ENCODE data around the gene GJD4. TPM values are rescaled to one million over a fixed set of nuclear protein-coding genes. Genes with fewer than 3 reads are reported as not detected.

The GJD4 gene
- total and polyA plus RNA-seq, 2 donors (not counting 3 experiments of a cell fraction or from before 2014, with no cell fraction given), result not detected

DNA sequence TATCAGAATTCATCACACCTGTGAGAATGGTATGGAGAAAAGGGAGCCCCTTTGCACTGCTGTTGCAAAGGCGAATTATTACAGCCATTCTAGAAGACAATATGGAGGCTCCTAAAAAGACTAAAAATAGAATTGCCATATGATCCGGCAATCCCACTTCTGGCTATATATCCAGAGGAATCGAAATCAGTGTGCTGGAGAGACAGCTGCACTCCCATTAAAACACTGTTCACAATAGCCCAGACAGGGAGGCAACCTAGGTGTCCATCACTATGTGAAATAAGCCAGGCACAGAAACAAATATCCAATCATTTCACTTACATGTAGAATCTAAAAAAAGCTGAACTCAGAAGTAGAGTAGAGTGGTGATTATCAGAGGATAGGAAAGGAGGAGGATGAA, 26.0 kb upstream of the GJD4 start:
- ChIA-PET POLR2A (no interaction called here), CTCF (interaction anchor here (1.2 to 1.6 kb wide), 2 partner anchors 10 to 16 kb away, joined by 3 read pairs; no protein-coding TSS in a partner anchor)
- Histone ChIP-seq H4K20me1 (replicated peaks; ENCODE audit: control insufficient read depth, extremely low read depth, insufficient read depth, low read length) (no peaks in the 10 kb centered on the region), H3K27me3 (ENCODE audit: control insufficient read depth in 2 of 2, insufficient read depth in 2 of 2, low read length in 2 of 2) (no peaks in the 10 kb centered on the region), H3K79me2 (ENCODE audit: control insufficient read depth, insufficient read depth, low read length) (no peaks in the 10 kb centered on the region), H3K4me1 (ENCODE audit: control insufficient read depth, extremely low read depth, insufficient read depth, low read length) (peaks cover 28% of the 10 kb centered on the region), H3K36me3 (ENCODE audit: control insufficient read depth in 2 of 2, extremely low read depth in 1 of 2, insufficient read depth in 2 of 2, low read length in 2 of 2) (peaks cover 2 to 3% of the 10 kb centered on the region in 2 experiments), H2AFZ (ENCODE audit: low read depth, low read length) (no peak overlapping the region), H3K9me1 (replicated peaks; ENCODE audit: control insufficient read depth, extremely low read depth, insufficient read depth, low read length) (no peaks in the 10 kb centered on the region), H3K9me3 (replicated peaks; ENCODE audit: control insufficient read depth, insufficient read depth, low read length) (no peaks in the 10 kb centered on the region), H3K27ac (ENCODE audit: insufficient read depth, low read depth, low read length) (no peak overlapping the region), H3K4me2 (ENCODE audit: insufficient read depth, low read length) (no peak overlapping the region), H3K9ac (replicated peaks; ENCODE audit: extremely low read depth, insufficient read depth, low read length) (no peak overlapping the region), H3K4me3 (replicated peaks in 1 of 3; ENCODE audit: insufficient read depth in 1 of 3, low read depth in 1 of 3, low read length in 3 of 3) (no peak overlapping the region)
- TF ChIP-seq FOS (IDR thresholded peaks at IDR 0.05; ENCODE audit: borderline replicate concordance, insufficient read depth, low read length) (no peak), JUN (IDR thresholded peaks at IDR 0.05; ENCODE audit: borderline replicate concordance, insufficient read depth, insufficient read length, low read depth) (no peak), MYC (IDR thresholded peaks at IDR 0.05; ENCODE audit: low read depth, low read length) (no peak), EZH2 (IDR thresholded peaks at IDR 0.05; ENCODE audit: borderline replicate concordance, low read depth, low read length, severe bottlenecking) (no peak), POLR2AphosphoS5 (IDR thresholded peaks at IDR 0.05; ENCODE audit: insufficient read depth, low read depth, low read length) (no peak), GATA2 (IDR thresholded peaks at IDR 0.05; ENCODE audit: insufficient read depth, insufficient read length, low read depth, low read length) (no peak), POLR2A (IDR thresholded peaks at IDR 0.05; ENCODE audit: low read depth, low read length) (no peak)
- TF ChIP-seq, protein P1, sequence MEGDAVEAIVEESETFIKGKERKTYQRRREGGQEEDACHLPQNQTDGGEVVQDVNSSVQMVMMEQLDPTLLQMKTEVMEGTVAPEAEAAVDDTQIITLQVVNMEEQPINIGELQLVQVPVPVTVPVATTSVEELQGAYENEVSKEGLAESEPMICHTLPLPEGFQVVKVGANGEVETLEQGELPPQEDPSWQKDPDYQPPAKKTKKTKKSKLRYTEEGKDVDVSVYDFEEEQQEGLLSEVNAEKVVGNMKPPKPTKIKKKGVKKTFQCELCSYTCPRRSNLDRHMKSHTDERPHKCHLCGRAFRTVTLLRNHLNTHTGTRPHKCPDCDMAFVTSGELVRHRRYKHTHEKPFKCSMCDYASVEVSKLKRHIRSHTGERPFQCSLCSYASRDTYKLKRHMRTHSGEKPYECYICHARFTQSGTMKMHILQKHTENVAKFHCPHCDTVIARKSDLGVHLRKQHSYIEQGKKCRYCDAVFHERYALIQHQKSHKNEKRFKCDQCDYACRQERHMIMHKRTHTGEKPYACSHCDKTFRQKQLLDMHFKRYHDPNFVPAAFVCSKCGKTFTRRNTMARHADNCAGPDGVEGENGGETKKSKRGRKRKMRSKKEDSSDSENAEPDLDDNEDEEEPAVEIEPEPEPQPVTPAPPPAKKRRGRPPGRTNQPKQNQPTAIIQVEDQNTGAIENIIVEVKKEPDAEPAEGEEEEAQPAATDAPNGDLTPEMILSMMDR (IDR thresholded peaks at IDR 0.05; ENCODE audit: extremely low read depth in 1 of 2, insufficient read depth in 1 of 2, low read depth in 1 of 2, low read length in 2 of 2), result no peak
- TF ChIP-seq, protein P2, sequence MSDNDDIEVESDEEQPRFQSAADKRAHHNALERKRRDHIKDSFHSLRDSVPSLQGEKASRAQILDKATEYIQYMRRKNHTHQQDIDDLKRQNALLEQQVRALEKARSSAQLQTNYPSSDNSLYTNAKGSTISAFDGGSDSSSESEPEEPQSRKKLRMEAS (IDR thresholded peaks at IDR 0.05; ENCODE audit: insufficient read depth, insufficient read length), result no peak
- no TSS peak for BruUV-seq (replicated peaks)
- intact Hi-C loops (cut with micrococcal nuclease) (loop anchor here (5.0 to 10.0 kb wide), 2 partner anchors 58 to 1306 kb away; no protein-coding TSS in a partner anchor), dilution Hi-C loops (cut with MboI; ENCODE audit: extremely low pct_ligation_motif_present, low sequenced_read_pairs) (no loop called here)
- DNase-seq (ENCODE audit: low read depth, low spot score) (no peak), FAIRE-seq (no peak)
